ENCODE measurements around the gene PIGN. TPM values are rescaled to one million over a fixed set of nuclear protein-coding genes. Genes with fewer than 3 reads are reported as not detected.
"Not testable (repeated sequence)": the region's sequence is repeated elsewhere in the genome, so short reads cannot be mapped to it uniquely, and the experiment has no call there.

The PIGN gene
- total and polyA plus RNA-seq, 4 donors: 7.6 to 32.2 (median 16.6) TPM

DNA sequence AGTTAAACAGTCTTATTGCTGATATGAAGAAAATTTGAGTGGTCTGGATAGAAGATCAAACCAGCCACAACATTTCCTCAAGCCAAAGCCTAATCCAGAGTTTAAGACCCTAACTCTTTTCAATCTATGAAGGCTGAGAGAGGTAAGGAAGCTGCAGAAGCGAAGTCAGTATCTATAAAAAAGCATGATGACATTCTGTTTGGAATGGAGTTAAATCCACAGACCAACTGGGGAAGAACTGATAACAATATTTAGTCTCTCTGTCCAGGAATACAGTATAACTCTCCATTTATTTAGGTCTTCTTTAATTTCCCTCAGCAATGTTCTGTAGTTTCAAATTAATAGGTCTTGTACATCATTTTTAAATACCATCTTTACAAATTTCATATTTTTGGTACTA is 16.0 kb downstream of the PIGN start:
- no peaks in the 10 kb centered on the region for H3K36me3 ChIP-seq (ENCODE audit: control insufficient read depth in 1 of 2, insufficient read depth in 2 of 2, low read length in 1 of 2)
- 94 to 95% methylated on average over 1 of the region's 1 CpG for WGBS, 2 donors

GRCh38 chr18:62166524-62166923 is 20.3 kb downstream of the PIGN start:
- WGBS, 2 donors: 81 to 96% methylated on average over 1 of the region's 1 CpG
- H3K9me3 ChIP-seq (ENCODE audit: control insufficient read depth, low read length); H3K27me3 ChIP-seq (ENCODE audit: control insufficient read depth in 1 of 2, insufficient read depth in 2 of 2, low read length in 1 of 2); H3K36me3 ChIP-seq (ENCODE audit: control insufficient read depth in 1 of 2, insufficient read depth in 2 of 2, low read length in 1 of 2); H3K4me3 ChIP-seq (ENCODE audit: low read length in 2 of 2); H3K27ac ChIP-seq (ENCODE audit: low read depth in 1 of 2, low read length in 2 of 2); DNase-seq; ATAC-seq (ENCODE audit: low FRiP score); H3K4me1 ChIP-seq (ENCODE audit: control insufficient read depth in 1 of 2, insufficient read depth in 2 of 2, low read length in 2 of 2); intact Hi-C loops (cut with DNase I): not testable (repeated sequence)

More for the DNA sequence above, 16.0 kb downstream of the PIGN start:
- intact Hi-C loops (cut with DNase I): no loop called here
- ATAC-seq (ENCODE audit: low FRiP score) (no peak), DNase-seq (no peak)
- no peak overlapping the region for H3K4me3 ChIP-seq (ENCODE audit: low read length in 2 of 2)
- H3K9me3 ChIP-seq (ENCODE audit: control insufficient read depth, low read length): no peaks in the 10 kb centered on the region
- H3K27ac ChIP-seq (ENCODE audit: low read depth in 1 of 2, low read length in 2 of 2): no peak overlapping the region
- H3K27me3 ChIP-seq (ENCODE audit: control insufficient read depth in 1 of 2, insufficient read depth in 2 of 2, low read length in 1 of 2): no peaks in the 10 kb centered on the region
- no peaks in the 10 kb centered on the region for H3K4me1 ChIP-seq (ENCODE audit: control insufficient read depth in 1 of 2, insufficient read depth in 2 of 2, low read length in 2 of 2)

DNA sequence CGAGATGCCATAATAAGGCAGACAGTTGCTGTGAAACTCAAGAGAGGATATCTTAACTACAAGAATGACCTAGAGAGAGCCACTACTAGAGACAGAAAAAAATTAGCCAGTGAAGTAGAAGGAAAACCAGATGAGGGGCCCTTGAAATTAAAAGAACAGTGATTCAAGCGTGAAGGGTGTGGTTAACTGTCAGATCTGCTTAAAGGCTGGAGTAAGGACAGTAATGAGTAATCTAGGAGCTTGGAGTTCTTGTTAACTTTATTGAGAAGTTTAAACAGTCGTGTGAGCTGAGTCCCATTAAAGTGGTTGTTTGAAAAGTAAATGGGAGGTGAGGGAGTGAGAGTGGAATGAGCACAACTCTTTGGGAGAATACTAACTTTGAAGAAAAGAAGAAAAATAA is 21.3 kb downstream of the PIGN start:
- Histone ChIP-seq H3K27ac (ENCODE audit: low read depth in 1 of 2, low read length in 2 of 2) (no peak overlapping the region), H3K27me3 (ENCODE audit: control insufficient read depth in 1 of 2, insufficient read depth in 2 of 2, low read length in 1 of 2) (no peaks in the 10 kb centered on the region), H3K4me3 (ENCODE audit: low read length in 2 of 2) (no peak overlapping the region), H3K36me3 (ENCODE audit: control insufficient read depth in 1 of 2, insufficient read depth in 2 of 2, low read length in 1 of 2) (peaks cover 0 to 2% of the 10 kb centered on the region in 2 donors), H3K9me3 (ENCODE audit: control insufficient read depth, low read length) (no peaks in the 10 kb centered on the region), H3K4me1 (ENCODE audit: control insufficient read depth in 1 of 2, insufficient read depth in 2 of 2, low read length in 2 of 2) (no peaks in the 10 kb centered on the region)
- ATAC-seq (ENCODE audit: low FRiP score) (no peak), DNase-seq (no peak)
- intact Hi-C loops (cut with DNase I): no loop called here
- WGBS, 2 donors: 94 to 97% methylated on average over 3 of the region's 3 CpGs

DNA sequence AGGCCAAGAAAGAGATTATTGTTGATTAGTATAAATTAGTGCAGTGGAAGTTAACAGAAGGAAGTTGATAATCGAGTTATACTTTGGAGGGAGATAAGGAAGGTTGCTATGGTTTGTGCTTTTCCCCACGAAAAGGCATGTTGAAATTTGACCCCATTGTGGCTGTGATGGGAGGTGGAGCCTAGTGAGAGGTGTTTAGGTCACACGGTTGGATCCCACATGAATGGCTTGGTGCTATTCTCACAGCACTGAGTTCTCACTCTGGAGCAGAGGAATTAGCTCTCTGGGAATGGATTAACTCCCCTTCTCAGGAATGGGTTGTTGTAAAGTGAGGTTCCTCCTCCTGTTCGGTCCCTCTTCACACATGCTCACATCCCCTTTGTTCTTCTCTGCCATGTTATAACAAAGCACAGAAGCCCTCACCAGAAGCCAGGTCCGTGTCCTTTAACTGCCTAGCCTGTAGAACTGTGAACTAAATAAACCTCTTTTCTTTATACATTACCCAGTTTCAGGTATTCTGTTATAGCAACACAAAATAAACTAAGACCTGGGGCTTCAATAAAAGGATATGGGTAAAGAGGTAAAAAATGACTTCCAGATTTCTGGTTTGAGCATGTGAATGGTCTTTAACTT is 21.9 kb downstream of the PIGN start:
- DNase-seq: no peak
- intact Hi-C loops (cut with DNase I): no loop called here
- ATAC-seq (ENCODE audit: low FRiP score): no peak
- Histone ChIP-seq H3K4me1 (ENCODE audit: control insufficient read depth in 1 of 2, insufficient read depth in 2 of 2, low read length in 2 of 2) (no peaks in the 10 kb centered on the region), H3K36me3 (ENCODE audit: control insufficient read depth in 1 of 2, insufficient read depth in 2 of 2, low read length in 1 of 2) (peaks cover 0 to 2% of the 10 kb centered on the region in 2 donors), H3K9me3 (ENCODE audit: control insufficient read depth, low read length) (no peaks in the 10 kb centered on the region), H3K27ac (ENCODE audit: low read depth in 1 of 2, low read length in 2 of 2) (no peak overlapping the region), H3K27me3 (ENCODE audit: control insufficient read depth in 1 of 2, insufficient read depth in 2 of 2, low read length in 1 of 2) (no peaks in the 10 kb centered on the region), H3K4me3 (ENCODE audit: low read length in 2 of 2) (no peak overlapping the region)
- 60 to 75% methylated on average over 5 of the region's 5 CpGs for WGBS, 2 donors

GRCh38 chr18:62164310-62164709 is 22.5 kb downstream of the PIGN start:
- WGBS, 2 donors: 93 to 95% methylated on average over 7 of the region's 7 CpGs
- no peaks in the 10 kb centered on the region for H3K9me3 ChIP-seq (ENCODE audit: control insufficient read depth, low read length)
- ATAC-seq (ENCODE audit: low FRiP score) (no peak), DNase-seq (no peak)
- intact Hi-C loops (cut with DNase I): no loop called here
- H3K36me3 ChIP-seq (ENCODE audit: control insufficient read depth in 1 of 2, insufficient read depth in 2 of 2, low read length in 1 of 2): peaks cover 0 to 2% of the 10 kb centered on the region in 2 donors
- no peak overlapping the region for H3K4me3 ChIP-seq (ENCODE audit: low read length in 2 of 2)
- H3K27me3 ChIP-seq (ENCODE audit: control insufficient read depth in 1 of 2, insufficient read depth in 2 of 2, low read length in 1 of 2): no peaks in the 10 kb centered on the region
- H3K4me1 ChIP-seq (ENCODE audit: control insufficient read depth in 1 of 2, insufficient read depth in 2 of 2, low read length in 2 of 2): no peaks in the 10 kb centered on the region
- H3K27ac ChIP-seq (ENCODE audit: low read depth in 1 of 2, low read length in 2 of 2): no peak overlapping the region

DNA sequence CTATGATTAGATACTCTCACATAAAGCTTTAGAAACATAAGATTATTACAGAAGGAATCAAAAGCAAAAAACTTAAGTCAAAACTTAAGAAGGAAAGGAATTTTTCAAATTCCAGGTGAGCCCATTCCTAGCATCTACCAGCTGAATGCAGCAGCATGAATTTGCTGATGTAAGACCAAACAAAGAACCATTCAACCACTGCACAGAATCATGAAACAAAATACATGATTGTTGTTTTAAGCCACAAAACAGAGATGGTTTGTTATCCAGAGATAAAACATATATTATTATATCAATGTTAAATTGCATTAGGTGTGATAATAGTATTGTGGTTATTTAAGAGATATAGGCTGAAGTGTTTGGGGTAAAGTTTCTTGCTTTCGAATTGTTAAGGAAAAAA is 29.0 kb downstream of the PIGN start:
- Histone ChIP-seq H3K4me1 (ENCODE audit: control insufficient read depth in 1 of 2, insufficient read depth in 2 of 2, low read length in 2 of 2) (no peaks in the 10 kb centered on the region), H3K4me3 (ENCODE audit: low read length in 2 of 2) (no peak overlapping the region), H3K27me3 (ENCODE audit: control insufficient read depth in 1 of 2, insufficient read depth in 2 of 2, low read length in 1 of 2) (no peaks in the 10 kb centered on the region), H3K27ac (ENCODE audit: low read depth in 1 of 2, low read length in 2 of 2) (no peak overlapping the region), H3K9me3 (ENCODE audit: control insufficient read depth, low read length) (no peaks in the 10 kb centered on the region), H3K36me3 (ENCODE audit: control insufficient read depth in 1 of 2, insufficient read depth in 2 of 2, low read length in 1 of 2) (peaks cover 0 to 2% of the 10 kb centered on the region in 2 donors)
- 88 to 90% methylated on average over 1 of the region's 1 CpG for WGBS, 2 donors
- no peak for ATAC-seq (ENCODE audit: low FRiP score)
- DNase-seq: no peak
- intact Hi-C loops (cut with DNase I): no loop called here

DNA sequence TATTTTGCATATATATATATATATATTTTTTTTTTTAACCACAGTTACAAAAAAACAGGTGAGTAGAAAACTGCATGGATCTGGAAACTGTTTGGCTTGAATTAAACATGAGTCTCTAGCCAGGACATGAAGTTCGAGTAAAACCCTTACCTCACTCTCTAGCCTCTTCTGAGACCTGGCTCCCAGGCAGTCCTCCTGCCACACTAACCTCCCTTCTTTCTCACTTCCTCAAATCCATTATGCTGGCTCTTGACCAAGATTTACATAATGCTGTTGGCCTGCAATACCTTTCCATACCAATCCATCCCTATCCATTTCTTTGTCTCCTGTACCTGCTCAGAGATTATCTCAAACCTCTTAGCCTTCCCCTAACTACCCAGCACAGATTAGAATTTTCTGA is 34.0 kb downstream of the PIGN start:
- WGBS, 2 donors: 86% methylated on average over 1 of the region's 1 CpG
- Histone ChIP-seq H3K27ac (ENCODE audit: low read depth in 1 of 2, low read length in 2 of 2) (no peak overlapping the region), H3K4me3 (ENCODE audit: low read length in 2 of 2) (no peak overlapping the region), H3K4me1 (ENCODE audit: control insufficient read depth in 1 of 2, insufficient read depth in 2 of 2, low read length in 2 of 2) (no peaks in the 10 kb centered on the region), H3K36me3 (ENCODE audit: control insufficient read depth in 1 of 2, insufficient read depth in 2 of 2, low read length in 1 of 2) (no peaks in the 10 kb centered on the region), H3K9me3 (ENCODE audit: control insufficient read depth, low read length) (no peaks in the 10 kb centered on the region), H3K27me3 (ENCODE audit: control insufficient read depth in 1 of 2, insufficient read depth in 2 of 2, low read length in 1 of 2) (no peaks in the 10 kb centered on the region)
- DNase-seq: no peak
- intact Hi-C loops (cut with DNase I): no loop called here
- ATAC-seq (ENCODE audit: low FRiP score): no peak

- H3K4me1 ChIP-seq (ENCODE audit: control insufficient read depth in 1 of 2, insufficient read depth in 2 of 2, low read length in 2 of 2): no peaks in the 10 kb centered on the region
- DNase-seq (no peak), ATAC-seq (ENCODE audit: low FRiP score) (no peak)
- H3K27ac ChIP-seq (ENCODE audit: low read depth in 1 of 2, low read length in 2 of 2): no peak overlapping the region
- H3K27me3 ChIP-seq (ENCODE audit: control insufficient read depth in 1 of 2, insufficient read depth in 2 of 2, low read length in 1 of 2): no peaks in the 10 kb centered on the region
- H3K9me3 ChIP-seq (ENCODE audit: control insufficient read depth, low read length): no peaks in the 10 kb centered on the region
- H3K36me3 ChIP-seq (ENCODE audit: control insufficient read depth in 1 of 2, insufficient read depth in 2 of 2, low read length in 1 of 2): no peaks in the 10 kb centered on the region
- 92 to 93% methylated on average over 9 of the region's 9 CpGs for WGBS, 2 donors
- intact Hi-C loops (cut with DNase I): no loop called here
- H3K4me3 ChIP-seq (ENCODE audit: low read length in 2 of 2): no peak overlapping the region
These were observed 35.6 kb downstream of the PIGN start for GRCh38 chr18:62151068-62151771.

GRCh38 chr18:62144338-62144737 is 42.5 kb downstream of the PIGN start:
- DNase-seq (no peak), ATAC-seq (ENCODE audit: low FRiP score) (no peak)
- Histone ChIP-seq H3K27me3 (ENCODE audit: control insufficient read depth in 1 of 2, insufficient read depth in 2 of 2, low read length in 1 of 2) (no peaks in the 10 kb centered on the region), H3K9me3 (ENCODE audit: control insufficient read depth, low read length) (no peaks in the 10 kb centered on the region), H3K36me3 (ENCODE audit: control insufficient read depth in 1 of 2, insufficient read depth in 2 of 2, low read length in 1 of 2) (peaks cover 0 to 3% of the 10 kb centered on the region in 2 donors), H3K4me1 (ENCODE audit: control insufficient read depth in 1 of 2, insufficient read depth in 2 of 2, low read length in 2 of 2) (no peaks in the 10 kb centered on the region), H3K4me3 (ENCODE audit: low read length in 2 of 2) (no peak overlapping the region), H3K27ac (ENCODE audit: low read depth in 1 of 2, low read length in 2 of 2) (no peak overlapping the region)
- 90 to 91% methylated on average over 2 of the region's 2 CpGs for WGBS, 2 donors
- intact Hi-C loops (cut with DNase I): no loop called here

All from aorta (tissue), 5 donors.